K562 (cell line): ENCODE results near the gene ITLN1. TPM values are rescaled to one million over a fixed set of nuclear protein-coding genes. Genes with fewer than 3 reads are reported as not detected.

Source experiments
- BMI1 ChIP-seq: fragments of 150-350 bp; IDR thresholded peaks from 2 replicates; pipeline ENCODE4 v1.6.1; 2014; ENCODE audit warnings: low read length
- CTBP1 ChIP-seq: fragments of 450-650 bp; IDR thresholded peaks from 2 replicates; pipeline ENCODE4 v1.6.1; 2016; ENCODE audit warnings: borderline replicate concordance
- HNRNPH1 ChIP-seq: fragments of 200-400 bp; formaldehyde crosslinking; optimal IDR thresholded peaks from 2 replicates; pipeline ENCODE3; 2017; ENCODE audit warnings: low read depth, mild to moderate bottlenecking, low read length, moderate library complexity
- MLX ChIP-seq, 2 experiments: fragments of 450-650 bp in 1 of 2; sonication (generic) in 1 of 2; formaldehyde crosslinking; conservative IDR thresholded peaks; 2 replicates each; pipeline versions ENCODE4 v1.4.0 to v1.8.1; 2020 to 2022; ENCODE audit warnings: mild to moderate bottlenecking in 1 of 2, missing genetic modification reagents in 1 of 2
- PATZ1 ChIP-seq: fragments of 250-450 bp; sonication (Bioruptor Pico); IDR thresholded peaks from 2 replicates; pipeline ENCODE4 v1.5.0; 2020; ENCODE audit warnings: mild to moderate bottlenecking, borderline replicate concordance
- SNAPC5 ChIP-seq: fragments of 250-450 bp; sonication (Bioruptor Pico); IDR thresholded peaks from 2 replicates; pipeline ENCODE4 v1.8.0; 2021; ENCODE audit warnings: moderate library complexity, mild to moderate bottlenecking, inconsistent platforms
- SOX6 ChIP-seq: fragments of 450-650 bp; IDR thresholded peaks from 2 replicates; pipeline ENCODE4 v1.6.1; 2014; ENCODE audit warnings: mild to moderate bottlenecking
- TFE3 ChIP-seq: fragments of 450-650 bp; formaldehyde crosslinking; IDR thresholded peaks from 2 replicates; pipeline ENCODE4 v1.4.0; 2020; ENCODE audit warnings: mild to moderate bottlenecking, mixed read lengths
- TRIM24 ChIP-seq, 2 experiments: fragments of 450-650 bp; IDR thresholded peaks; 2 replicates each; pipeline ENCODE4 v1.6.1; 2016
- ZHX1 ChIP-seq: fragments of 150-350 bp; conservative IDR thresholded peaks from 2 replicates; pipeline ENCODE4 v1.6.1; 2014; ENCODE audit warnings: low read length
- ZNF518B ChIP-seq: fragments of 250-450 bp; sonication (Bioruptor Pico); IDR thresholded peaks from 2 replicates; pipeline ENCODE4 v1.5.0; 2021; ENCODE audit warnings: mild to moderate bottlenecking, moderate library complexity
- ZNF785 ChIP-seq: fragments of 250-450 bp; sonication (Bioruptor Pico); IDR thresholded peaks from 2 replicates; pipeline ENCODE4 v1.4.0; 2020; ENCODE audit warnings: mild to moderate bottlenecking
- polyA plus RNA-seq, 8 experiments: library from polyadenylated mRNA; depleted of rRNA in 4 of 8; stranded (reverse) in 5 of 8; unstranded in 3 of 8; fragments of >200 nt; fragmentation: Nextera tagmentation in 2 of 8; fragmentation: Illumina TruSeq in 1 of 8; extraction: Ambion mirVana in 2 of 8; extraction: Trizol in 1 of 8; gene quantifications; 2 replicates each; pipeline versions ENCODE4 v1.2.1 to v1.2.3, GENCODE V29; 2011 to 2014; ENCODE audit warnings: inconsistent platforms in 1 of 8, missing spikeins in 1 of 8
- total RNA-seq, 7 experiments: library from RNA; depleted of rRNA in 6 of 7; stranded (reverse); fragments of >200 nt in 6 of 7; fragmentation: Illumina TruSeq in 2 of 7; extraction: Trizol in 2 of 7; gene quantifications; 2 replicates each; pipeline versions ENCODE4 v1.2.1 to v1.2.3, GENCODE V29; 2011 to 2021; ENCODE audit warnings: low replicate concordance in 1 of 7

The ITLN1 gene
- total and polyA plus RNA-seq, 9 of the 15 experiments (the other 6 are each of a cell fraction or from before 2014, with no cell fraction given) = not detected

GRCh38 chr1:160844447-160845232 lies 40.3 kb downstream of the ITLN1 start (continued):
- TF ChIP-seq TFE3 (CRISPR knock-in tag) (peak; percentile 62), SNAPC5 (no peak), ZNF785 (CRISPR knock-in tag) (no peak), MLX (CRISPR knock-in tag; conservative IDR thresholded peaks at IDR 0.05) (no peak), SOX6 (peak; percentile 47; the same call in 1 of the 2 replicates), ZHX1 (no peak), CTBP1 (no peak), ZNF518B (no peak), BMI1 (no peak), HNRNPH1 (no peak), TRIM24 (IDR thresholded peaks at IDR 0.05) (peak; percentile 23 to 58; a peak in 1 of 4 replicates), PATZ1 (no peak)
